ENCODE data around the gene SKA3.

Gene SKA3

DNA sequence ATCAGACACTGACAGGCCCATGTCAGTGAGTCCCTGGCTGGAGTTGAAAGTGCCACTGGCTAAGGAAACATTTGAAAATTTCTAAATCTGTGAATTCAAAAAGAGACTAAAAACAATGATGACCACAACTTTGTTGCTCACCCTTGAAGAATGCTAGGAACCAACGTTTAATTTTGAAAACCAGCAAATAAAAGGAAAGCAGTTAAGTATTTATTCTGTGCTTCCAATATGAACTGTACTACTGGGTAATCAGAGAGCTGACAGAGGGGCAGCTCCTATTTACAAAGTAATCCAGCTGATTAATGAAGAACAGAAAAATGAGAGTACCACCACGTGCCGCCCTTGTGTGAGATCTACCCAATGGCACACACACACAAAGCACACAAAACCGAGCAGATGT is 70.3 kb downstream of the SKA3 start:
- no peak for DNase-seq

DNA sequence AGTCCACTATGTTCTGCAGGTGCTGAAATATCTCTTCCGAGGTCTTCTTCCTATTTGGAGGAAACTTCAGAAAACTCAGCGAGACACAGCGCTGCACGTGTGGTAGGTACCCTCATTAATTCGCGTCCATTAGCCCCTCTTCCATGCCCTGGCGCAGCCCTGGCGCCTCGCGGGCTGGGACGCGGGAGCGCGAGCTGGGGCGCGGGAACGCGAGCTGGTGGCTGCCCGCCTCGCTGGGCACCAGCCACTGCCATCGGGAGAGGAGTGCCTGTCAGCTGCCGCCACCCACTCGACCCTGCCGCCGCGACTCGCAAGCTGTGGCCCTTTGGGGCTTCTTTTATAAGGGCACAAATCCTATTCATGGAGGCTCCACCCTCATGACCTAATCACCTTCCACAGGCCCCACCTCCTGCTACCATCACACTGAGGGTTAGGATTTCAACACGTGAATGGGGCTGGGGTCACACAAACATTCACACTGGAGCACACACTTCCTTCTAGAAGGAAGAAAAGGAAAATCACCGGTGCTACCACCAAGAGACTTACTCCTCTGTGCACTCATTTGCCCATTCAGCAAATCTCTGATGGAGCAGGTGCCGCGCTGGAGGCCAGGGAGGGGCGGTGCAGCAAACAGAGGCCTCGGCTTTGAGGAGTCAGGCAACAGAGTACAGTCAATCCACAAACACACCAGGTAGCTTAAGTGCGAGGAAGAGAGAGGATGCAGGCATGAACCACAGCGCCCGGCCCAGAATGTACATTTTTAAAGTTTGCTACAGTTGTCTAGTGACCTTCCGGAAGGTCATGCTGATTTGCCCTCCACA is 71.9 kb downstream of the SKA3 start:
- no peak for DNase-seq

Measured in CD4-positive, alpha-beta T cell treated with Interleukin-12 subunit alpha and Interleukin-12 subunit beta, for 1 hour (primary cell).